OCI-LY3 (cell line): ENCODE measurements around the gene ZNF511.

Experiments used
- CTCF ChIP-seq: fragments of 200-600, 300-600 bp; sonication (generic); IDR thresholded peaks from 2 replicates; pipeline ENCODE4 v1.5.1; 2014; ENCODE audit warnings: antibody characterized with exemption, low read length, low read depth
- EZH2phosphoT487 ChIP-seq: fragments of 200-600 bp; shearing (Covaris generic); IDR thresholded peaks from 2 replicates; pipeline ENCODE4 v1.6.1; 2018; ENCODE audit warnings: antibody characterized with exemption, mixed run types, low read depth

- TF ChIP-seq CTCF (no peak), EZH2phosphoT487 (no peak)
These were observed 16.9 kb downstream of the ZNF511 start for GRCh38 chr10:133325440-133326222.
